HG03095 (cell line): Measurements from ENCODE around the gene KPNA2.
"Not testable (repeated sequence)": the region's sequence is repeated elsewhere in the genome, so short reads cannot be mapped to it uniquely, and the experiment has no call there.

Experiments used
- ATAC-seq: cut with Tn5 transposase; IDR thresholded peaks from one replicate; pipeline ENCODE4 v1.9.1; 2021; ENCODE audit warnings: moderate library complexity; ENCODE audit not compliant: unreplicated experiment

Gene KPNA2

GRCh38 chr17:68054296-68054900, 18.9 kb downstream of the KPNA2 start:
- no peak for ATAC-seq

GRCh38 chr17:68057531-68057952, 22.0 kb downstream of the KPNA2 start:
- no peak for ATAC-seq

GRCh38 chr17:68060336-68060735, 24.8 kb downstream of the KPNA2 start:
- ATAC-seq: no peak

GRCh38 chr17:68061512-68062313, 26.2 kb downstream of the KPNA2 start:
- no peak for ATAC-seq

DNA sequence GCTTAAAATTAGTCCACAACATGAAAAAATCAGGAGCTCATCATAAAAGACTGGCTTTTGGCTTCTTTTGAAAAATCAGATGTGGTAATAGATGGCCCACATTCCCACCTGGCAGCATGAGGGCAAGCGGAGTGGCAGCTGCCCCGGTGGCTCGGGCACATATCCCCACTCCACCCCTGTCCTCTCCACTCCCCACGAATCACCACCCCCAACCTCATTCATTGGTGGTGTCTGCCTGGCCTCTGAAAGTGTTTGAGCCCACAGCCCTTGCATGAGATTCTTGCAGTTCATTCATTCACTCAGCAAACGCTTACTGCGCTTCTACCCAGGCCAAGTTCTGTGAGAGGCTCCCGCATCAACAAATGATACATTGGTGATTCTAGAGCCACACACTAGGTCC, 29.8 kb downstream of the KPNA2 start:
- ATAC-seq: not testable (repeated sequence)

- ATAC-seq: not testable (repeated sequence)
These were observed 33.0 kb downstream of the KPNA2 start for GRCh38 chr17:68068512-68068911.

DNA sequence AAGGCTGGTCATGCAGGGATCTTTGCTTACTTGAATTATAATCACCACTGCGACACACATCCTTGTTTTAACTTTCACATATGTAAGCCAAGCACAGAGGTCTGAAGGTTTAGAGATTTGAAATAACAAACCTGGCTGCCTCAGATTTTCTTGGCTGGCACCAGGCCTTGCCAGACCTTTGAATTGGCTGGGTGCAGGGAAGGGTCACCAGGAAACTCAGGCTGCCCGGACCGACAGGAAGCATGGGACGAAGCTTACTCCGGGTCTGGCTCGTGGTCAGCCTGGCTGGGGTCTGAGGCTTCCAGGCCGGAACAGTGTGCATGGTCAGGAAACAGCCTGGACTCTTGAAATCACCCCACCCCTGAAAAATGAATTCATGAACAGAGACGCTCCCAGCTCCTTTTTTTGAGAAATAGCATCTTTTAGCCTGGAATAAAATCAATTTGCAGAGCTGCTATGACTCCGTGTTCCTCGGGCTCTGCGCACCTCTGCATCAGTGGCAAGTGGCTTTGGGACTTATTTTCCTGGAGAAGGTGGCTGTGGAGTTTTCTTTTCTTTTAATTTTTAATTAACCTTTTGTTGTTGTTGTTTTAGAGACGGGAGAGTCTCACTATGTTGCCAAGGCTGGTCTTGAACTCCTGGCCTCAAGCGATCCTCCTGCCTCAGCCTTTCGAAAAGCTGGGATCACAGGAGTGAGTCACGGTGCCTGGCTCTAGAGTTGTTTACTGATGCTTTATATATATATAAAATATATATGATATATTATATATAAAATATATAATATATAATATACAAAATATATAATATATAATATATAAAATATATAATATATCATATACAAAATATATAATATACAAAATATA, 35.3 kb downstream of the KPNA2 start:
- not testable (repeated sequence) for ATAC-seq

DNA sequence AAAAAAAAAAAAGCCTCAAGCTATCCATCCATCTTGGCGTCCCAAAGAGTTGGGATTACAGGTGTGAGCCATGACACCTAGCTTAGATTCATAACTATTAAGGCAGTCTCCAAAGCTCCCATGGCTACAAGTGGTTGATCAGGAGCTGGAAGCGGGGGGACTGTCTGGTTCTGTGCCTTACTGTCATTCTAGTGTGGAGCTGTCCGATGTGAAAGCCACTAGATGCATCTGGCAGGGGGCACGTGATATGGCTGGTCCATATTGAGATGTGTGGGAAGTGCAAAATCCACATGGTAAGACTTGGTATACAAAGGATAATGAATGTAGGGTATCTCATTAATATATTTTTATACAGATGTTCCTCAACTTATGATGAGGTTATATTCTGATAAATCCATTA, 38.7 kb downstream of the KPNA2 start:
- ATAC-seq: no peak

GRCh38 chr17:68075953-68076607, 40.5 kb downstream of the KPNA2 start:
- not testable (repeated sequence) for ATAC-seq

- ATAC-seq: not testable (repeated sequence)
These were observed 42.0 kb downstream of the KPNA2 start for GRCh38 chr17:68077498-68077897.

GRCh38 chr17:68080411-68081150, 45.0 kb downstream of the KPNA2 start:
- ATAC-seq: no peak

DNA sequence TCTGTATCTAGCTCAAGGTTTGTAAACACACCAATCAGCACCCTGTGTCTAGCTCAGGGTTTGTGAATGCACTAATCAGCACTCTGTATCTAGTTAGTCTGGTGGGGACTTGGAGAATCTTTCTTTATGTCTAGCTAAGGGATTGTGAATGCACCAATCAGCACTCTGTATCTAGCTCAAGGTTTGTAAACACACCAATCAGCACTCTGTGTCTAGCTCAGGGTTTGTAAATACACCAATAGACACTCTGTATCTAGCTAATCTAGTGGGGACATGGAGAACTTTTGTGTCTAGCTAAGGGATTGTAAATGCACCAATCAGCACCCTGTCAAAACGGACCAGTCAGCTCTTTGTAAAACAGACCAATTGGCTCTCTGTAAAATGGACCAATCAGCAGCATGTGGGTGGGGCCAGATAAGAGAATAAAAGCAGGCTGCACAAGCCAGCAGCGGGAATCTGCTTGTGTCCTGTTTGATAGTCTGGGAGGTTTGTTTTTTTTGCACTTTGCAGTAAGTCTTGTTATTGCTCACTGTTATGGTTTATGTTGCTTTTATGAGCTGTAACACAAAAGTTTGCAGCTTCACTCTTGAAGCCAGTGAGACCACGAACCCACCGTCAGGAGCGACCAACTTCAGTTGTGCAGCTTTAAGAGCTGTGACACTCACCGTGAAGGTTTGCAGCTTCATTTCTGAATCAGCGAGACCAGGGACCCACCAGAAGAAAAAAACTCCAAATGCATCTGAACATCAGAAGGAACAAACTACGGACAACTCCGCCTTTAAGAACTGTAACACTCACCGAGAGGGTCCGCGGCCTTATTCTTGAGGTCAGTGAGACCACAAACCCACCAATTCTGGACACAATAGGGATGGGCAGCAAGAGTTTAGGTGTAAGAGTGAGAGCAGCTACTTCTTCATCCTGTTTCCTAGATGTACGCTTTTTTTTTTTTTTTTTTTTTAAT, 46.0 kb downstream of the KPNA2 start:
- ATAC-seq: not testable (repeated sequence)

DNA sequence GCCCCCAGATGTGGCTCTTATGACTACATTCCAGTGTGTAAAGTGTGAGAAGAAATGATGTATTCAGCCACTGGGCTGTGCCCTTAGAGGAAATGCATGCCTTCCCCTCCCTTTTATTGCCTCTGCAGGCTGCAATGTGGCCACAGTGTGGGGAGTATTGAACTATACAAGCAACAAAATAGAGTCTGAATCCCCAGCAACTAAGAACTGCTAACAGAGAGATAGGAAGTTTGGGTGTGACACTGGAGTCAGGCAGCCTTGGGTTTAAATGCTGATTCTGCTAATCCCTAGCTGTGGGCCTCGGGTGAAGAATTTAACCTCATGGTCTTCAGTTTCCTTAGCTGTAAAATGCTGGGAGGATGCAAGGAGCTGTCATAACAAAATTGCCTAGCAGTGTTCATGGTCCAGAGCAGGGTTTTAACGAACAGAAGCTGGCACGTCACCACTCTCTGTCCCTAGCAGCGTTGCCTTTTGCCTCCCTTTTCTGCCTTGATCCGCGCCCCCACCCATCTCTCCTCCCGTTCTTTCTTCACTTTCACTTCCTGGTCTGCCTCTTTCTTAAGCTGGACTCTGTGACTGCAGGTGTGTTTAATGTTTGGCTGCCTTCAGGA, 50.3 kb downstream of the KPNA2 start:
- no peak for ATAC-seq

- not testable (repeated sequence) for ATAC-seq
These were observed 51.1 kb downstream of the KPNA2 start for GRCh38 chr17:68086666-68087065.

DNA sequence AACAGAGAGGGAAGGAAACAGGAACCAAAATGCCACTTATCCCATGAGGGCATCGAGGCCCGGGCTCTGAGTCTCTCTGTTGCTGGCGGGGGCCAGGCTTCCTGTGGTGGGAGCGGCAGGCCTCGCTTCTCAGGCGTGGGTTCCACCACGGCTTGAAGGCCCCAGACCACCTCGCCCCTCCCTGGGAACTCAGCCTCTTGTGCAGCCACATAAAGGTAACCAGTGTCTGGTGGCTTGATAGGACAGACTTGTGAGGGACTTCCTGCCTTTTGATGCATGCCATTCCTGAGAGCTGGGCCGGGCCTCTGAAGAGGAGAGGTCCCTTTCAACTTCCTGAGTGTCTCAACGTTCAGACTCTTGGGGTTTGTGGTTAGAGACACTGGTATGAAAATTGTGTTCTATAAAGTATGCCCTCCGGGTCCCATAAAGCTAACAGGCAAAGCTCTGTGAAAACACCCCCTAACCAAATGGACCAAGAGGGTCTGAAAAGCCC, 51.6 kb downstream of the KPNA2 start:
- not testable (repeated sequence) for ATAC-seq

DNA sequence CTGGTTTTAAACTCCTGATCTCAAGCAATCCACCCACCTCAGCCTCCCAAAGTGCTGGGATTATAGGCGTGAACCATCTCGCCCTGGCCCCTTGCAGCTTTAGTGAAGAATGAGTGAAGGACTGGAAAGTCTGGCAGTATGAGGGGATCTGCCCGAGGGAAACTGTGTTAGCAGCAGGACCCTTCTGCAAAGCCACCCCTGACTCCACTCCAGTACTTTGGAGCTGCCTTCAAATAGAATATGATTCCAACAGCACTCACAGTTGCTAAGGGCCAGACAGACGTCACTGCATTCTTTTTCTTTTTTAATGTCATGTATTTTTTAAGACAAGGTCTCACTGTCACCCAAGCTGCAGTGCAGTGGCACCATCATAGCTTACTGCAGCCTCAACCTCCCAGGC, 52.3 kb downstream of the KPNA2 start:
- no peak for ATAC-seq

- ATAC-seq: no peak
These were observed 54.3 kb downstream of the KPNA2 start for GRCh38 chr17:68089881-68090280.

GRCh38 chr17:68094481-68095078, 59.0 kb downstream of the KPNA2 start:
- no peak for ATAC-seq
